ENCODE measurements around the gene CUBN.

- TF ChIP-seq CTCF (conservative IDR thresholded peaks at IDR 0.05) (no peak), ZFX (IDR thresholded peaks at IDR 0.05) (no peak)
These were observed 224.3 kb downstream of the CUBN start for GRCh38 chr10:16905320-16905719.
